ENCODE results near the gene IGFL4.

IGFL4 gene

GRCh38 chr19:45994456-45994997 lies 46.3 kb downstream of the IGFL4 start:
- DNase-seq (ENCODE audit: low read depth in 2 of 2): no peak

GRCh38 chr19:45990113-45990728 lies 50.6 kb downstream of the IGFL4 start:
- DNase-seq (ENCODE audit: low read depth in 2 of 2): no peak
